ENCODE measurements around the gene PSMA5.

GRCh38 chr1:109388208-109388711 lies 38.0 kb downstream of the PSMA5 start:
- TF ChIP-seq CTCF (IDR thresholded peaks at IDR 0.05; ENCODE audit: insufficient read depth, low read depth, low read length) (no peak), EZH2 (IDR thresholded peaks at IDR 0.05; ENCODE audit: insufficient read depth, low read length) (no peak)
